HL-60 (cell line): ENCODE measurements around the gene OR10H5.

Experiments used
- DNase-seq, 2 experiments: peaks; one replicate each; pipeline ENCODE4 v3.0.0-alpha.2; 2010 to 2020; ENCODE audit warnings: low read depth in 1 of 2, low spot score in 1 of 2
- H3K27ac ChIP-seq: fragments of 250-450 bp; sonication (Bioruptor Pico); replicated peaks from 2 replicates; pipeline ENCODE4 v1.5.1; 2020; ENCODE audit warnings: mild to moderate bottlenecking, moderate library complexity
- H3K27me3 ChIP-seq: fragments of 250-450 bp; sonication (Bioruptor Pico); 2 replicates; pipeline ENCODE4 v1.5.1; 2021; ENCODE audit warnings: mild to moderate bottlenecking, moderate library complexity; ENCODE audit not compliant: insufficient read depth, poor library complexity, severe bottlenecking
- H3K4me3 ChIP-seq: replicated peaks from 2 replicates; pipeline ENCODE4 v1.5.1; 2011; ENCODE audit warnings: mild to moderate bottlenecking, control low read depth, low read length; ENCODE audit not compliant: insufficient read depth
- CTCF ChIP-seq: IDR thresholded peaks from one replicate; pipeline ENCODE4 v1.5.1; 2011; ENCODE audit warnings: low read length, control low read depth, inconsistent platforms; ENCODE audit not compliant: insufficient read depth
- GABPA ChIP-seq: IDR thresholded peaks from 2 replicates; pipeline ENCODE4 v1.6.1; 2012; ENCODE audit warnings: low read depth
- POLR2AphosphoS5 ChIP-seq: IDR thresholded peaks from 2 replicates; pipeline ENCODE4 v1.6.1; 2012; ENCODE audit warnings: low read depth
- REST ChIP-seq: IDR thresholded peaks from 2 replicates; pipeline ENCODE4 v1.6.1; 2012; ENCODE audit warnings: low read depth; ENCODE audit not compliant: insufficient replicate concordance
- SPI1 ChIP-seq: IDR thresholded peaks from 2 replicates; pipeline ENCODE4 v1.6.1; 2012; ENCODE audit warnings: low read depth, mild to moderate bottlenecking, borderline replicate concordance
- long read RNA-seq: library from polyadenylated mRNA; unstranded; transcript quantifications from one replicate; pipeline ENCODE4 v2.0.0, GENCODE V29; 2020

OR10H5 gene
- long read RNA-seq: 0 reads

- H3K4me3 ChIP-seq: no peak within 1 kb of the TSS
- H3K27ac ChIP-seq: no peak within 1 kb of the TSS
- no peak for DNase-seq
- TF ChIP-seq GABPA (no peak), REST (no peak), SPI1 (no peak), POLR2AphosphoS5 (no peak), CTCF (no peak)
- no peaks in the 10 kb centered on the region for H3K27me3 ChIP-seq
Measured at GRCh38 chr19:15787611-15788155, at the start of gene OR10H5. TSS of gene OR10H5 (plus strand) at chr19:15787661. CDS start at chr19:15794049, 6,388 bp downstream.

- no peak within 1 kb of the TSS for H3K27ac ChIP-seq
- DNase-seq: no peak
- no peak within 1 kb of the TSS for H3K4me3 ChIP-seq
- TF ChIP-seq CTCF (no peak), POLR2AphosphoS5 (no peak), GABPA (no peak), SPI1 (no peak), REST (no peak)
- H3K27me3 ChIP-seq: peaks cover 3% of the 10 kb centered on the region
Measured at GRCh38 chr19:15737722-15738121, 49.7 kb upstream of the OR10H5 start, which contains the start of gene OR10H3. TSS of gene OR10H3 (plus strand) at chr19:15737985. CDS start at chr19:15741393, 3,408 bp downstream.

GRCh38 chr19:15740785-15741184 is 46.7 kb upstream of the OR10H5 start:
- DNase-seq: no peak
- H3K4me3 ChIP-seq: no peak overlapping the region
- TF ChIP-seq SPI1: no peak
- TF ChIP-seq REST: no peak
- no peak for TF ChIP-seq POLR2AphosphoS5
- TF ChIP-seq GABPA: no peak
- H3K27me3 ChIP-seq: peaks cover 7% of the 10 kb centered on the region
- H3K27ac ChIP-seq: no peak overlapping the region
